GM19467 (cell line): ENCODE results near the gene INAFM1.
"Not testable (repeated sequence)": the region's sequence is repeated elsewhere in the genome, so short reads cannot be mapped to it uniquely, and the experiment has no call there.

Experiments used
- ATAC-seq: cut with Tn5 transposase; IDR thresholded peaks from one replicate; pipeline ENCODE4 v1.9.1; 2021; ENCODE audit warnings: mild to moderate bottlenecking, moderate library complexity; ENCODE audit not compliant: unreplicated experiment

Gene INAFM1

DNA sequence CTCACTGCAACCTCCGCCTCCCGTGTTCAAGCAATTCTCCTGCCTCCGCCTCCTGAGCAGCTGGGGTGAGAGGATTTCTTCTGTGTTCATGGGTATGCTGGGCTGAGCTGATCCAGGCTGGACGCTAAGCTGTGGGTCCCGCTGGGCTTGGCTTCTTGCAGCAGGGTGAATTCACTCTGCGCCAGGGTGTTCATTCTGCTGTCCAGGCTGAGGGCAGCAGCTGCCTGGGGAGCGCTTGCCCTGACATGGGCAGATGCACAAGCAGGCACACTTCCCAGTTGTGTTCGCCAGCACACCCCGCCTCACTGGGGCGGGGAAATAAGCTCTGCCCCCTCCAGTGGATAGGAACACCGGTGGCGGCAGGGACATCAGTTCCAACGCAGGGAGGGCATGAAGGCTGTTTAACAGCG, 7.3 kb upstream of the INAFM1 start:
- no peak for ATAC-seq

GRCh38 chr19:47268028-47268427, 6.7 kb upstream of the INAFM1 start:
- ATAC-seq: no peak

- ATAC-seq: no peak
Observed at GRCh38 chr19:47269596-47269995, 5.1 kb upstream of the INAFM1 start.

GRCh38 chr19:47270408-47270807, 4.3 kb upstream of the INAFM1 start:
- ATAC-seq: no peak

- no peak for ATAC-seq
Observed at GRCh38 chr19:47271949-47272348, 2.7 kb upstream of the INAFM1 start.

- ATAC-seq: no peak
Observed at GRCh38 chr19:47272448-47273312, 2.0 kb upstream of the INAFM1 start.

GRCh38 chr19:47273313-47274070, 1.2 kb upstream of the INAFM1 start:
- ATAC-seq: no peak

DNA sequence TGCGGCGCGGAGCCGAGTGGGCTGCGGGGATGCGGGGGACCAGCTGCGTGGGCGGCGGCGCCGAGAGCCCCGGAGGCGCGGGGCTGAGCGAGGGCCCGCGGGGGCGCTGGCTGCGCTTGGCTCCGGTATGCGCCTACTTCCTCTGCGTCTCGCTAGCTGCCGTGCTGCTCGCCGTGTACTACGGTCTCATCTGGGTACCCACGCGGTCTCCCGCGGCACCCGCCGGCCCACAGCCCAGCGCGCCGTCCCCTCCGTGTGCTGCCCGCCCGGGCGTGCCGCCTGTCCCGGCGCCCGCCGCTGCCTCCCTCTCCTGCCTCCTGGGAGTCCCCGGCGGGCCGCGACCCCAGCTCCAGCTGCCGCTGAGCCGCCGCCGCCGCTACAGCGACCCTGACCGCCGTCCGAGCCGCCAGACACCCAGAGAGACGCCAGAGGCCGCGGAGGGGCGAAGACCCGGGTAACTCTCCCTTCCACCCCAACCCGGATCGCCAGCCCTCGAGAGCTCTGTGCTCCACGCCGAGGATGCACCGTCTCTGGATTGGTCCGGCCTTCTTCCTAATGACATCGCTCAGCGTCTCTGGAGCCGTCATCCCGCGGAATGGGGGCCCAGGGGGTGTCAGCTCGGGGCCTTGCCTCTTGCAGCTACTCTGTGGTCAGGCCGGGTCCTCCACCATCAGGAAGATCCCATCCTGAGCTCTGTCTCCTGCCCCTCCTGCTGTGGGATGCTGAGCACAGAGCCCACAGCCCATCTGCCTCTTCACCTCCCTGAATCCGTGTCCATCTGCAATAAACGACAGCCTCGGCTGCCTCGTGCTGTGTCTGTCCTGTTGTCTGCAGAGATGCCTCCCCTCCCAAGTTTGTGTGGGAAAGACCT, 441 bp downstream of the INAFM1 start:
- ATAC-seq: peak; percentile 17

DNA sequence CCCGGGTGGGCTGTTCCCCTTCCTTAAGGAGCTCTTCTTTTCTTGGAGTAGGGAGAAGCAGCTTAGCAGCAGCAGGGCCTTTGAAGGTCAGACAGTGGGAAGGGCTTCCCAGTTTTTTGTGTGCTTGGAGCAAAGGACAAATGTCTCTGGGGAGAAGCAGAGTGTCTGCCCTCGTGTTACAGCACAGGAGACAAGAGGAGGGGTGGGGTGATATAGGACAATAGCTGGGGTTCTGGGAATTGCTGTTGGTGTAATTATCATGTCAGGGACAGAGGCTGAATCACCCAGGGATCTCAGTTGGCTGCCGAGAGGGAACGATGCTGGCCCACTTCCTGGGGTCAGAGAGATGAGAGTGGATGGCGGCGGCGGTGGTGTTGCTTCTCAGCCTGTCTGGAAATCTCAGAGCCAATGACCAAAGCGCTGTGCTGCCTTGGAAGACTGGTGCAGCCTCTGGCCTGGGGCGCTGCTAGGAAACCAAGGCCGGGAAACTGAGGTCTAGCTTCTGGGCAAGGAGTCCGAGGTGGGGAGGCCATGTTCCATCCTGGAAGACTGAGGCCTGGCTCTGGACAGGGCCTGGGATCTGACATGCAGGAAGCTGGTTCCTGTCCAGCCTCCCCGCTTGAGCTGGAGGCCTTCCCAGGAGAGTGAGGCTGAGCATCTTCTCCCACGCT, 1.2 kb downstream of the INAFM1 start:
- ATAC-seq: no peak

GRCh38 chr19:47276513-47276912, 1.8 kb downstream of the INAFM1 start:
- not testable (repeated sequence) for ATAC-seq

- no peak for ATAC-seq
Observed at GRCh38 chr19:47280183-47280797, 5.6 kb downstream of the INAFM1 start.

DNA sequence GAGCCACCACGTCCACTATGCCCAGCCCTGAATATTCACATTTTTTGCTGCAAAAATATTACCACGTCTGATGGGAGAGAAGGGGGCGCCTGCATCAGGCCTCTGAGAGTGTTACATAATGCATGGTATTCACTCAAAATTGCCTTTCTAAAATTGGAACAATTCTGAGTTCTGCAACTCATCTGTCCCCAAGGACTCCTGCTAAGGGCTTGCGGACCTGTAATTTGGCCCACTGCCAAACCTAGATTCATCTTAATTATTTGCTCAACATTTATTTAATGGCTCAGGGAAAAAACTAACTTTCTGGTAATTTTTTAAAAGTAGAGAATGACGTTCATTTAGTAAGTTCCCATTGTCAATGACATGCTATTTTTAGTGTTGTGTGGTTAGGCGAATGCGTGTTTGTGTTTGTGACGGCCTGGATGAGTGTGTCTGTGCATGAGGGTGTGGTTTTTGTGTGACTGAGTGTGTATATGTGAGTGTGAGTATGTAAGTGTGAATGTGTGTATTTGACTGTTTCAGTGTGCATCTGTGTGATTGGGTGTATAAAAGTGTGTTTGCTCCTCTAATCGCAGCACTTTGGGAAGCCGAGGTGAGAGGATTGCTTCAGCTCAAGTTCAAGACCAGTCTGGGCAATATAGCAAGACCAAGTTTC, 8.8 kb downstream of the INAFM1 start:
- no peak for ATAC-seq

- ATAC-seq: no peak
Observed at GRCh38 chr19:47284324-47284899, 9.7 kb downstream of the INAFM1 start.

GRCh38 chr19:47296036-47296435, 21.4 kb downstream of the INAFM1 start:
- no peak for ATAC-seq

DNA sequence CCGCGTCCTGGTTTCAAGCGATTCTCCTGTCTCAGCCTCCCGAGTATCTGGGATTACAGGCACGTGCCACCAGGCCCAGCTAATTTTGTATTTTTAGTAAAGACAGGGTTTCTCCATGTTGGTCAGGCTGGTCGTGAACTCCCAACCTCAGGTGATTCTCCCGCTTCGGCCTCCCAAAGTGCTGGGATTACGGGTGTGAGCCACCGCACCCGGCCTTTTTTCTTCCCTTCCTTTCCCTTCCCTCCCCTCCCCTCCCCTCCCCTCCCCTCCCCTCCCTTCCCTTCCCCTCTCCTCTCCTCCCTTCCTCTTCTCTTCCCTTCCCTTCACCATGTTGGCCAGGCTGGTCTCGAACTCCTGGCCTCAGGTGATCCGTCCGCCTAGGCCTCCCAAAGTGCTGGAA, 26.2 kb downstream of the INAFM1 start:
- not testable (repeated sequence) for ATAC-seq

DNA sequence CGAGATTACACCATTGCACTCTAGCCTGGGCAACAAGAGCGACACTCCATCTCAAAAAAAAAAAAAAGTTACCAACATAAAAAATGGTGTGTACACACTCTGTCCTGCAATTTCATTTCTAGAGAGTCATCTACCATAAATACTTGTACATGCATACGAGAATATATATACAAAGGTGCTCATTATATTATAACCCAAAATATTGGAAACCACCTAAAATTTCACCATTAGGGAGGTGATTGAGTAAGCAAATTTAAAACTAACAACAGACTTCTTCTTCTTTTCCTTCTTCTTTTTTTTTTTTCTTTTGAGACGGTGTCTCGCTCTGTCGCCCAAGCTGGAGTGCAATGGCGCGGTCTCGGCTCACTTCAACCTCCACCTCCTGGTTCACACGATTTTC, 27.6 kb downstream of the INAFM1 start:
- ATAC-seq: no peak

- no peak for ATAC-seq
Observed at GRCh38 chr19:47303966-47304365, 29.3 kb downstream of the INAFM1 start.

DNA sequence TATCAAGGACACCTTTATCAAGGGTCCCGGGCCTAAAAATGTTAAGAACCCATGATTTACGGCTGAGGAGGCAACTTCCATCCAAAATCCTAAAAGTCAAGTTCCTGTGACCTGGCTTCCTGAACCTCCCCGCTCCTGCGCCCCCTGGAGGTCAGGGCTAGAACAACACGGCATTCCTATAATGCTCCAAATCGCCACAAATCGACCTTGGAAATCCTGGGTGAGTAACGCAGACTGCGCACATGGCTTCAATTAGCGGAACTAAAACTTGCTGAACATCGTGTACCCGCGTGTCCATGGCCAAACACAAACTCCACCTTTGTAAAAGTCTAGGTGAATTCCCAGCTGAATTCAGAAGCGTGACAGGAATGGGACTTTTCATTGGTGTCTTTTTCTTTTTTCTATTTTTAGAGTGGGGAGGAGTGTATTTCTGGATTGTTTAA, 30.6 kb downstream of the INAFM1 start:
- ATAC-seq: no peak

GRCh38 chr19:47306303-47306702, 31.6 kb downstream of the INAFM1 start:
- no peak for ATAC-seq
